A673 (cell line): ENCODE results near the gene SEMA3A. TPM values are rescaled to one million over a fixed set of nuclear protein-coding genes. Genes with fewer than 3 reads are reported as not detected.
A peak's percentile ranks its signal among the peaks of the same experiment; 100 is the strongest.

Experiments
- BruUV-seq: library from RNA; stranded (reverse); fragments of 400-500 nt; replicated peaks from 2 replicates; lab custom pipeline; 2021; lab: Mats Ljungman, UMichigan
- CTCF ChIA-PET: fragments of 300-600 bp; sonication (Branson Sonifier 250); formaldehyde crosslinking; loops from one replicate; lab custom pipeline; 2022; ENCODE audit warnings: antibody characterized with exemption; lab: Charles Lee
- POLR2A ChIA-PET: fragments of 300-600 bp; sonication (Branson Sonifier 250); formaldehyde crosslinking; loops from one replicate; lab custom pipeline; 2022; ENCODE audit warnings: antibody characterized with exemption; ENCODE audit not compliant: low non-redundant PET; lab: Charles Lee
- DNase-seq: peaks from one replicate; pipeline ENCODE4 v3.0.0-alpha.2; 2015; ENCODE audit warnings: low spot score
- H3K27ac ChIP-seq: fragments of 200-600 bp; sonication (generic); 2 replicates; pipeline ENCODE4 v1.5.1; 2016; ENCODE audit warnings: mixed run types, low read depth, mild to moderate bottlenecking, mixed read lengths, antibody characterized with exemption, low read length; ENCODE audit not compliant: poor library complexity, severe bottlenecking
- H3K27me3 ChIP-seq: fragments of 200-600 bp; sonication (generic); replicated peaks from 2 replicates; pipeline ENCODE4 v1.6.1; 2017; ENCODE audit warnings: mixed run types, low read depth, mild to moderate bottlenecking, mixed read lengths, antibody characterized with exemption, low read length; ENCODE audit not compliant: insufficient read depth, poor library complexity
- H3K36me3 ChIP-seq: fragments of 200-600 bp; sonication (generic); 2 replicates; pipeline ENCODE4 v1.6.1; 2016; ENCODE audit warnings: mixed run types, mild to moderate bottlenecking, mixed read lengths, antibody characterized with exemption, low read length; ENCODE audit not compliant: insufficient read depth, poor library complexity, severe bottlenecking
- H3K4me1 ChIP-seq: fragments of 200-600 bp; sonication (generic); 2 replicates; pipeline ENCODE4 v1.6.1; 2017; ENCODE audit warnings: mixed run types, mild to moderate bottlenecking, mixed read lengths, antibody characterized with exemption, low read length; ENCODE audit not compliant: insufficient read depth, poor library complexity, severe bottlenecking
- H3K4me3 ChIP-seq: fragments of 200-600 bp; sonication (generic); 2 replicates; pipeline ENCODE4 v1.5.1; 2016; ENCODE audit warnings: low read depth, mixed run types, mild to moderate bottlenecking, mixed read lengths, low read length; ENCODE audit not compliant: poor library complexity, severe bottlenecking
- H3K9me3 ChIP-seq: fragments of 200-600 bp; sonication (generic); 2 replicates; pipeline ENCODE4 v1.6.1; 2016; ENCODE audit warnings: mixed run types, low read depth, mild to moderate bottlenecking, mixed read lengths, antibody characterized with exemption, low read length; ENCODE audit not compliant: poor library complexity, severe bottlenecking
- EZH2 ChIP-seq: fragments of 200-600 bp; sonication (generic); IDR thresholded peaks from 2 replicates; pipeline ENCODE4 v1.6.1; 2017; ENCODE audit warnings: borderline replicate concordance, low read depth, mild to moderate bottlenecking, mixed read lengths, antibody characterized with exemption, low read length; ENCODE audit not compliant: poor library complexity, severe bottlenecking
- intact Hi-C: fragments of 100-400 bp; cut with micrococcal nuclease; formaldehyde crosslinking; loops from one replicate; pipeline ENCODE4 v1.10.0; 2022; ENCODE audit not compliant: unreplicated experiment
- total RNA-seq: library from RNA; stranded (reverse); gene quantifications from 2 replicates; pipeline ENCODE4 v1.2.3, GENCODE V29; 2021
- TF ChIP-seq, protein P1 (sequence below): fragments of 300-800, 200-600 bp; sonication (generic); conservative IDR thresholded peaks from 2 replicates; pipeline ENCODE4 v1.5.1; 2017; ENCODE audit warnings: low read depth, mild to moderate bottlenecking, antibody characterized with exemption, low read length, moderate library complexity, mixed read lengths

Gene SEMA3A
- total RNA-seq, 1 experiment from 2014 or later: 22.8 TPM

DNA sequence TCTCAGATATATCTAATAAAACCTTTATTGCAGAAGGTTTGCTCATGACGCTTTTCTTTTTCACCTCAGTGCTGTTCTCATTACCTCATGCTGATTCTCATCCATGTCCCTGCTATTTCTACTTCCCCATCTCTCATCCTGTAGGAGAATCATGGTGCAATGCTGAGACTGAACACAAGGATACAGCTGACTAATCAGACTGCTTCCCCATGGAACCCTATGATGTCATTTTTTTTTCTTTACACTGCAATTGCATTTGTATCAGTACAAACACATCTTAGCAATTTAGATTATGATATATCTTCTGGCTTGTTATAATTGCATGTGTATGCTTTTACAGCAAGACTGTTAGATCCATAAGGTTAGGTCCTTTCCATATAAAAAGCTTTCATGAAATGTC lies 93.7 kb downstream of the SEMA3A start:
- DNase-seq: peak; percentile 64
- no peaks in the 10 kb centered on the region for H3K9me3 ChIP-seq
- H3K4me1 ChIP-seq: peaks cover 49% of the 10 kb centered on the region
- H3K36me3 ChIP-seq: no peaks in the 10 kb centered on the region
- ChIA-PET POLR2A (no interaction called here), CTCF (interaction anchor here (1.0 kb wide), 1 partner anchor 35 kb away, joined by 3 read pairs; no protein-coding TSS in a partner anchor)
- H3K27me3 ChIP-seq: no peaks in the 10 kb centered on the region
- TF ChIP-seq, protein P1, sequence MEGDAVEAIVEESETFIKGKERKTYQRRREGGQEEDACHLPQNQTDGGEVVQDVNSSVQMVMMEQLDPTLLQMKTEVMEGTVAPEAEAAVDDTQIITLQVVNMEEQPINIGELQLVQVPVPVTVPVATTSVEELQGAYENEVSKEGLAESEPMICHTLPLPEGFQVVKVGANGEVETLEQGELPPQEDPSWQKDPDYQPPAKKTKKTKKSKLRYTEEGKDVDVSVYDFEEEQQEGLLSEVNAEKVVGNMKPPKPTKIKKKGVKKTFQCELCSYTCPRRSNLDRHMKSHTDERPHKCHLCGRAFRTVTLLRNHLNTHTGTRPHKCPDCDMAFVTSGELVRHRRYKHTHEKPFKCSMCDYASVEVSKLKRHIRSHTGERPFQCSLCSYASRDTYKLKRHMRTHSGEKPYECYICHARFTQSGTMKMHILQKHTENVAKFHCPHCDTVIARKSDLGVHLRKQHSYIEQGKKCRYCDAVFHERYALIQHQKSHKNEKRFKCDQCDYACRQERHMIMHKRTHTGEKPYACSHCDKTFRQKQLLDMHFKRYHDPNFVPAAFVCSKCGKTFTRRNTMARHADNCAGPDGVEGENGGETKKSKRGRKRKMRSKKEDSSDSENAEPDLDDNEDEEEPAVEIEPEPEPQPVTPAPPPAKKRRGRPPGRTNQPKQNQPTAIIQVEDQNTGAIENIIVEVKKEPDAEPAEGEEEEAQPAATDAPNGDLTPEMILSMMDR: 0 out of 2 replicates have a peak, but pooled peaks have one; percentile 23
- no peak for TF ChIP-seq EZH2
- no TSS peak for BruUV-seq
- no peak overlapping the region for H3K4me3 ChIP-seq
- intact Hi-C loops: no loop called here
- no peak overlapping the region for H3K27ac ChIP-seq

DNA sequence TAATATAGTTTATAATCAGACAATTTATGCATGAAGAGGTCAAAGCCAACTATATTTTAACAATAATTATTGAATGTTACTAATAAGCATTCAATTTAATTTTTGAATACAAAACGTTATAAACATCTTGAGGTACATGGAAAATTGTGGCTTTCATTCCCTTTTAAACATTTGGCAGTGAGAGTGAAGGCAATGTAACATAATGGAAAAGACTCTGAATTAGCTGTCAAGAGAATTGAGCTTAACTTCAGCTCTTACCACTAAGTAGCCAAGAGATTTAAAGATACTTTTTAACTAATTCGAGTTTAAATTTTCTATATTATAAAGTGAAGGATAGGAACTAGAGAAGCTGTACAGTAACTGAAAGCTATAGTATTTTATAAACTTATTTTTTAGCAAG lies 98.6 kb downstream of the SEMA3A start:
- TF ChIP-seq EZH2: no peak
- TF ChIP-seq, protein P1: no peak
- Histone ChIP-seq H3K9me3 (no peaks in the 10 kb centered on the region), H3K36me3 (no peaks in the 10 kb centered on the region), H3K27me3 (no peaks in the 10 kb centered on the region), H3K4me3 (no peak overlapping the region), H3K4me1 (peaks cover 42% of the 10 kb centered on the region), H3K27ac (no peak overlapping the region)
- CTCF ChIA-PET: no interaction called here
- BruUV-seq: no TSS peak
- no peak for DNase-seq
- intact Hi-C loops: no loop called here
- POLR2A ChIA-PET: interaction anchor here (0.6 kb wide), 1 partner anchor 59 kb away, joined by 3 read pairs; no protein-coding TSS in a partner anchor

DNA sequence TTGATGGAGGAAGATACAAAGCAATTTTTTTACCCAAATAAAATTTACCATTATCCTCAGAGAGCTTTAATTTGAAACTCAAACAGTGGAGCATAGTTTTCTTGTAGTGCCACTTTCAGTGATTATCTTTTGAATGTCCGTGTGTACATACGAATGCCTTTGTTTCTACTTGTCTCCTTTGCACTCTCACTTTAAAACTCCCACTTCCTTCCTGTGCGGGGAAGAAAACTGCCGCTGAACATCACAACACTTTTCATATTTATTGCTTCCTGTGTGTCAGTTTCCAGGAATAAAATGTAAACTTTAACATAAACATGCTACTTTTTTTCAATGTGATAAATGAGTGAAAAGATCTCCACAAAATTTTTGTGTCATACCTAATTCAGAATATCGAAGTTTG lies 102.4 kb downstream of the SEMA3A start:
- H3K27ac ChIP-seq: peak overlapping the region; percentile 71
- no TSS peak for BruUV-seq
- peak; percentile 86 for DNase-seq

More for the DNA sequence above, 102.4 kb downstream of the SEMA3A start:
- peaks cover 42% of the 10 kb centered on the region for H3K4me1 ChIP-seq
- H3K9me3 ChIP-seq: no peaks in the 10 kb centered on the region
- POLR2A ChIA-PET: interaction anchor here (0.5 to 0.6 kb wide), 2 partner anchors 45 to 353 kb away, joined by 9 to 10 read pairs; no protein-coding TSS in a partner anchor
- H3K36me3 ChIP-seq: no peaks in the 10 kb centered on the region
- TF ChIP-seq, protein P1: no peak
- no peak for TF ChIP-seq EZH2
- intact Hi-C loops: no loop called here
- no peaks in the 10 kb centered on the region for H3K27me3 ChIP-seq
- H3K4me3 ChIP-seq: peak overlapping the region; percentile 9
- CTCF ChIA-PET: no interaction called here
